Fibroblast of gingiva (primary cell): ENCODE data around the gene DAAM1.
A peak's percentile ranks its signal among the peaks of the same experiment; 100 is the strongest.

Experiments
- DNase-seq: peaks from one replicate; pipeline ENCODE4 v3.0.0-alpha.2; 2011; ENCODE audit warnings: low read depth

Gene DAAM1

DNA sequence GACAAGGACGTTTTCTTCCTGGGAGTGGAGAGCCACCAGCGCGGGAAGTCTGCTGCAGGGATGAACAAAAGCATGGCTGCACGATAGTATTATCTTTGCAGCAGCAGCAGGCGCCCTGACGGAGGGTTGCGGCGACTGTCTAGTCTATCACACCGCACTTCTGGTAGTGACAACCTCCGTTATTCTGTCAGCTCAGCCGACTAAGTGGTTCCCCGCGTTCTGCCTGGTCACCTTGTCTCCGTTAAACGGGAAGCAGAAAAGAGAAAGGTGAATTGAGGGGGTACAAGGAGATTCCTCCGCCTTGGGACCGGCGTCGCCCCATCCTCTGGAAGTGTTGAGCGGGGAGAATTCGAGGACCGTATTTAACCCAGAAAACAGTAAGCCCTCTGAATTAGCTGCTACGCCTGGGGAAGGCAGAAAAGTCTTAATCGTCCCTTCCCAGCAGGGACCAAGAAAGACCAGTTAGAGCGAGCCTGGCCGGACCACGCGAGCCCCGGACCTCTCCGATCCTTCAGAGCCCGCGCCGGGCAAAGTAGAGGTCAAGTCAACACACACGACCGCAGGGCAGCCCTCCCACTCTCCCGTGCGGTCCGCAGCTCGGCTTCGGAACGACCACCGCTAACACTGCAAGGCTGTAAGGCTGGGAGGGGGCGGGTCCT lies 536 bp upstream of the DAAM1 start:
- no peak for DNase-seq

DNA sequence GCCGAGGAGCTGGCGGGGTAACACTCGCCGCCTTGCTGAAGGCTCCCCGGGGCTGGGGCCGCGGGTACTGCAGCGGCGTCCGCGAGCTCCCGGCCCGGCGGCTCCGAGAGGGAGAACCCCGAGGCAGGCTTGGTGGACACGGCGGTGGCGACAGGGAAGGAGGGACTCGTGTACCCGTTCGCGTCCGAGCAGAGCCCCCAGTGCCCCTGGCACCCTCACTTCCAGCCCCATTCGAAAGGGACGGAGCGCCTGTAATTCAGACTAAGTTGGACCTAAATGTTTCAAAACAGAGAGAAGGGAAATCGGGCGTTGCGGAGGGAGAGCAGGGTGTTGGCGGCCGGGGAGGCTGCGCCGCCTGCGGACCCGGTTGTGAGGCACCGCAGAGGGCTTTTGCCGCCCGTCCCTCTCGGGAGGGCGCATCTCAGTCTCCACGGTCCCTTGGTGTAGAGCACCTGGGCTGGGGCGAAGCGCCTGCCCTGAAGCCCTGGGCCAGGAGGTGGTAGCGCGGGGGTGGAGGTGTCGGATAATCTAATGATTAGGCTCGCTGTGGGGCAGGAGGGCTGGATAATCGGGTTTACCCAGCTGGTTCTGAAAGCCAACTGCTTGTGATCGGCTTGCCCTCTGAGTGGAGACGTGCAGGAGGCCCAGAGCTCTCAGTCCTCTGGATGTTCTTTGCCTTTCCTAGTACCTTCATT lies 771 bp downstream of the DAAM1 start:
- DNase-seq, result peak; percentile 1

DNA sequence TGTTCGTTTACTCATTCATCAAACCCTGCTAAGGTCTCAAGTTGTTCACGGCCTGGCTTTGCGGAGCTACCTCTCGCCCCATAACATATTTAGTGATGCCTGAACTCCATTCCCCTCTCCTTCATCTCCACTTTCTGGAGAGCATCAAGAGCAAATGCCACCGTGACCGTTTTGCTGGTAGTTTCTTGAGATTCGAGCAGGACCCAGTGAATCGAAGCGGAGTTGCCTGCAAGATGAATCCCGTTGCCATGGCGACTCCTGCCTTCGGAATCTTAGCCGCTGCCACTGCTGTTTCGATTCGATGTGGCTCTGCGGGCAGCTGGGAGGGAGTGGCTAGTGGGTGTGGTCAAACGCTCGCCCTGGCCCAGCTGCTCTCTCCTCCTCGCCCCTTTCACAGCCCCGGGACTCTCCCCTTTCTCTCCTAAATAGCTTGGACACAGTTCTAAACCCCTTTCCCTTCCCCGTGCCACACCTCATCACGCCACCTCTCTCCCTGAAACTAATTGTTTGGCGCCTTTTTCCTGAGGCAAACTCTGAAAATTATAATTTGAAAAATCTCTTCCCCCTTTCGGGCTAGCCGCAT lies 1.4 kb downstream of the DAAM1 start:
- peak; percentile 91 for DNase-seq

DNA sequence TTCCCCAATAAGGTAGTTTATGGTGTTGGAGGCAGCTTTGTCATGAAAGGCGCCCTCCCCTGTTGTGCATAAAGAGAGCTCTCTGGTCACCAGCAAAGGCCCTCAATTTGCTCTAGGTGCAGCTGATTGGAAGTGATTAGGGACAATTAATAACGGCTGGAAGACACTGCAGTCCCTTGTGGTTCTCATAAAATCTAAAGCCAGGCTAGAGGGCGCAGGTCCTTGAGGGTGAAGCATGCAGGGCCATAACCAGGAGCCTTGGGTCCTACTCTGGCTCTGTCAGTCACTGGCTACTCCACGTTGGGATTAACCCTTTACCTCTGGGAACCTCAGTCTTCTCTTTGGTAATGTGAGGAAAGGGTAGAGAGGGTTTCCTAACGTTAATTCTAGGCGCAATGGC lies 1.9 kb downstream of the DAAM1 start:
- DNase-seq, result peak; percentile 6

DNA sequence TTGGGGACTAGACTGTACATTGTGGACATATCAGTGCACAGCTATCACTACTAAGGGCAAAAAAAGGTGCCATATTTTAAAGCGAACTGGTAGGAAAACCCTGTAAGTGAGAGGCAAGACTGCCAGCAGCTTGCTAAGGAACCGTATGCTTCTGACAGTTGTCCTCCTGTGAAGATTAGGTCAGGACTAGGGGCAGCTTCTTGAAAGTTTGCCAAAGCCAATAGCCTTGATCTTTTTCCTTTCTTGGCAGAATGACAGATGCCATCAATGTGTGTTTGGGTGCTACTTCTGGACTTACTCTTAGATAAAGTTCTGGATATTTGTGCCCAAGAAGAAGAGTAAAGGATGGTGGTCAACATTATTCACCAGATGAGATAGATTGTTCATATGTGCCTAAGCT lies 7.4 kb downstream of the DAAM1 start:
- DNase-seq, result no peak

DNA sequence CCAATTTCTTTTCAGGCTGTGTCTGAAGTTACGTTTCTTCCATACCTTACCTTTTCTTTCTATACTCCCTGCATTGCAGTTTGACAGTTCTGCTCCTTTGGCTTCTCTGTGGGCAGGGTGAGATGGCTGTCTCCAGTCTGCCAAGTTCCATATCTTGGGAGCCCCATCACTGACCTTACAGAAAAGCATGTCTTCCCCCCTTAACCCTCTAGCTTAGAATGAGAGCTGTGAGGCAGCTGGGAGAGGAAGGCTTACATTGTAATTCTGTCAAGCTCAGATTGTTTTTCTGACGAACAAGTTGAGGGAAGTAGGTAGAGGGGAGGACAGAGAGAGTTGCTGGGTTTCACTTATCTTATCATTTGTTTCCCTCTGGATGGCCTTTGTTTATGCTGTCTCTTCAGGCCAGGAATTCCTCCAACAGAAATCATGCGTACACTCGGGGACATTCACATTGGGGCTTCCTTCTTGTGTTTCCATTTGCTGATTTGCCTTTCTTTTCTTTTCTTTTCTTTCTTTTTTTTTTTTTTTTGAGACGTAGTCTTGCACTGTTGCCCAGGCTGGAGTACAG lies 9.3 kb downstream of the DAAM1 start:
- no peak for DNase-seq

DNA sequence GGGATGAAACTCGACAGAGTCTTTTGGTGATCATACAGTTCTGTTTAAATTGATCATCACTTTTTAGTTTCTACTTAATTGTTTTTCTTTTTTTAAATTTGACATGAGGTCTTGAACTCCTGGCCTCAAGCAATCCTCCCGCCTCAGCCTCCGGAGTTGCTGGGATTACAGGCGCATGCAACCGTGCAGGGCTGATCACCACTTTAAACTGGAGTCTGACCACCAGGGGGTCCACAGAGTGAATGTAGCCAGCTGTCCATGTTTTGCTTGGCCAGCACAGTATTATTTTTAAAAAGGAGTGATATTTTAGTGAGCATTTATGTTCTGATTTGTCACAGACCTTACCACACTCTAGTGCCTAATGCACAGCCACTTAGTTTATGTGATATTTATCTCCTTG lies 10.7 kb downstream of the DAAM1 start:
- DNase-seq, result no peak

DNA sequence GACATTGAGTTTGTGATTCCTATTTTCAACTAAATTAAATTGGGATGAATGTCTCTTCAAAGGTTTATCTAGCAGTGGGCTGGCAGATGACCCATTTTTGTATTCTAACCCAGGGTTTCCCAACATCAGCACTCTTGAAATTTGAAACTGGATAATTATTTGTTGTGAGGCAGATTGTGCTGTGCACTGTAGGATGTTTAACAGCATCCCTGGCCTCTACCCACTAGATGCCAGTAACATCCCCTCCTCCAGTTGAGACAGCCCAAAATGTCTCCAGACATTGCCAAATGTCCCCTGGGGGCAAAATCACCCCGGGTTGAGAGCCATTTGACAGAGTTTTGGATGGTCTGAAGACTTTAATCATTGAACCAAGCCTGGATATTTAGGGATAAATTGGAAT lies 11.1 kb downstream of the DAAM1 start:
- peak; percentile 63 for DNase-seq

DNA sequence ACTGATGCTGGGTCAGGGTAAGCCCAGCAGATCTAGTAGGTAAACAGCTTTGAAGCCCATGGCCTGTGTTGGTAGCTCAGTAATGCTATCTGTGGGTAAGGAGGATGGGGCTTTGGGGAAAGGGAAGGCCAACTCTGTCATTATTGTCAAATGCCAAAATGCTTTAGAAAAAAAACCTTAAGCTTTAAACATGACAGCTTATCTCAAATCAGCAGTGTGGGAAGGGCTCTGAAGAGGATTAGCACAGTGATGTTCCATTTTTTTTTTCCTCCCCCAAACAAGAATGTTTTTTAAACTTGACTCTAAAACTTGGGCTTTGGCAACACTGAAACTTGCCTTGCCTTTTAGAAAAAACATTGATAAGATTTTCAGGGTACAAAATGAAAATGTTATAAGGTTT lies 11.7 kb downstream of the DAAM1 start:
- DNase-seq, result no peak

DNA sequence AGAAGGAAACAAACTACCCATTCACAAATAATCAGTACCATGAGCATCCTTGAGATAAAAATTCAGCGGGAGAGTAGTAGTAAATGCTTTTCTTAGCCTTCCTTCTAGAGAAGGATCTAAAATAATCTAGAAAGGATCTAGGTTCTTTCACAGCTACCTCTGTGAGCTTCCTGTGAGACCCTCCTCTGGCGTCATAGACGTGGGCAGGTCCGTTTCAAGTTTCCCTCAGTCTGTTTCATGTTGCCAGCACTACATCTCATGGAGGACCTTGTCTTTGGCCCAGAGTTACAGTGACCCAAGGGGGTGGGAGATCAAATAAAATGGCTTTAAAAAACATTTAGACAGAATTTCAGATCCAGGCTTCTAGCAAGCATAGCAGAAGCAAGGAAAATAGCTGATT lies 13.6 kb downstream of the DAAM1 start:
- no peak for DNase-seq

DNA sequence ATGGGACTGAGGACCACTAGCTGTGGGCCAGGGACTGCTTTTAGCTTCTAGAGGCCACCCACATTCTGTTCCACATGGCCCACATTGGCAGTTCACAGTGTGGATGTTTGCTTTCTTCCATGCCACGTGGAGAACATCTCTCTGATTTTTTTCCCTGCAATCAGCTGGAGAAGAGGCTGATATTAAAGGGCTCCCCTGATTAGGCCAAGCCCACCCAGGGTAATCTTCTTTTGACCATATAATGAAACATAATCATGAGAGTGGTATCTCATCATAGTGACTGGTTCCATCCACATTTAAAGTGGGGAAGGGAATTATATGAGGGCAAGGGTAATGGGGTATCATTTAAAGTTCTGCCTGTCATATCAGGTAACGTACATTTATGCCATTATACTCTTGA lies 15.8 kb downstream of the DAAM1 start:
- no peak for DNase-seq

DNA sequence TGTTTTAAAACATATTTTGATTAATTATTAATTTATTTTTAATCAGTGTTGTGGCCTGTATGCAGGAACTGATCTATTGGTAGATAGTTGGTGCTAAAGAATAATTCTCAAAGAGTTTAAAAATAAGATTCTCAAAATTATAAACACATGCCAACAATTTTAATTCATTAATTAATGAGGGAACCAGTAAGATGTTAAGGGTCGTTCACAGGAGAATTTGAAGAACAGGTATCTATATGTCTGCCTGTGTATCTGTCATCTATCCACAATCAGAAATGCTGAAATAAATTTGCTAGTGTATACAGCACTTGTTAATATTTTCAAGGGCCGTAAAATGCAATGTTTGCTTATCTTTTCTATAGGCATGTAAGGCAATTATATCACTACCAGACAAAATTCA lies 18.4 kb downstream of the DAAM1 start:
- no peak for DNase-seq

DNA sequence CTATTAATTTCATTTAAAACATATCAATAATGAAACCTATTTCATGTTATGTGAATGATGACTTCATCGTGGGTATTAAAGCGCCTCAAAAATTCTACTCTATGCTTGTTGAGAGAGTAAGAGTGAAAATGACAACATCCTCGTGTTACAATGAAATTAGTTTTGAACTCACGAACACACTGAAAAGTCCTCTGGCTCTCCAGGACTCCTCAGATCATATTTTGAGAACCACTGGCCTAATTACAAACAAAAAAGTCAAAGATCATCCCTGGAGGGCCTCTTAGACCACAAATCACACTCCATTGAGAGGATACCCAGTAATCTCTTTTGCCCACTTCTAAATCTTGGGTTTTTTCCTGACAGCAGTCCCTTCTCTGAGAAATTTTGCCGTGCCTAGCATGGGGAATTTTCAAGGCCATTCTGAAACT lies 19.1 kb downstream of the DAAM1 start:
- no peak for DNase-seq

DNA sequence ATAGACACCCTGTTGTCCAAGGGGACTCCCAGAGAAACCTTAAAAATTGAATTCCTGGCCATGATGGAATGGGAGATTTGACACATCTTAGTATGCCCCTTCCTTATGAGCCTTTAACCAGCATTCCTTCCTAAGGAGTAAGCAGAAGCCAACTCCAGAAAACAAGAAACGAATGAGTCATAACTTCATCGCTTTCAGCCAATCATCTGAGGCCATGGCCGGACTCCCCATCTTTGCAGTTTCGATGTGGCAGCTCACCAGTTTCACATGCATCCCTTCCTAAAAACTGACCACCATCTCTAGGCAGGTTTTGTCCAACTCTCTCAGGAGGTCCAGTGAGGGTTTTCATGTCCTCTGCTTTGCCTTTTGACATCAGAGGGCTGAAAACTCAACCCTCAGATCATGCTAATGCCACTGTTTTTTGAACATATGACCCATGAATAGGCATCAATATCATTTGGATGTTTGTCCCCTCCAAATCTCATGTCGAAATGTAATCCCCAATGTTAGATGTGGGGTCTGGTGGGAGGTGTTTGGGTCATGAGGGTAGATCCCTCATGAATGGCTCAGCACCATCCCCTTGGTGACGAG lies 19.9 kb downstream of the DAAM1 start:
- no peak for DNase-seq

DNA sequence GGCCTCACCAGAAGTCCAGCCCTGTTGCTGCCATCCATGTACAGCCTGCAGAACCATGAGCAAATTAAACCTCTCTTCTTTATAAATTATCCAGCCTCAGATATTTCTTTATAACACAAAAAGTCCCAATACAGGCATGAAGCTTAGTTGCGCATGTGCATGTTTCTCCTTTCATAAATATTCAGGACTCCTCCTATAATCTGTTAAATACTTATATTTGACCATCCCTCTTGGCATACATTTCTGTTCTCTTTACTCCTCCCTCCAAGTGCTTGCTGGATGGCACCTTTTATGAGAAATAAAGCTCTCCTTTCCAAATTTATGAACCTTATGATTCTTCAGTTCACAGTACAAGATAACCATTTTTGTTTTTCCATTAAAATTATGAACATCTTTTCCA lies 20.5 kb downstream of the DAAM1 start:
- DNase-seq, result no peak

DNA sequence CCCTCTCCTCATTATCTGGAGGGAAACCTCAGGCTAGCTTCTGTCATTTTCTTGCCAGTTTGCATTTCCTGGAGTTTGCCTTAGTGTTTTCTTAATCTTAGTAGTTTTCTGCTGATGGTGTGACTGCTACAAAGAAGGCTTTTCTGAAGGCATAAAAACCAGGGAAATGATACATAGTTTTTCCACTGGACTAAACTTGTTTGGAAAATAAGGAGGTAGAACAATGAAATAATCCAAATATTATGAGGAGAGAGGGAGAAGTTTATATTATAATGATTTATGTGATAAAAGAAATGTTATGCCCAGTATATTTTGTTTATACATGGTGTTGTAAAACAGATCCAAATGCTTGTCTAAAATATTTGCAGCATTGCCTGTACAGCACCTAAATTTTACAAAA lies 22.2 kb downstream of the DAAM1 start:
- no peak for DNase-seq

DNA sequence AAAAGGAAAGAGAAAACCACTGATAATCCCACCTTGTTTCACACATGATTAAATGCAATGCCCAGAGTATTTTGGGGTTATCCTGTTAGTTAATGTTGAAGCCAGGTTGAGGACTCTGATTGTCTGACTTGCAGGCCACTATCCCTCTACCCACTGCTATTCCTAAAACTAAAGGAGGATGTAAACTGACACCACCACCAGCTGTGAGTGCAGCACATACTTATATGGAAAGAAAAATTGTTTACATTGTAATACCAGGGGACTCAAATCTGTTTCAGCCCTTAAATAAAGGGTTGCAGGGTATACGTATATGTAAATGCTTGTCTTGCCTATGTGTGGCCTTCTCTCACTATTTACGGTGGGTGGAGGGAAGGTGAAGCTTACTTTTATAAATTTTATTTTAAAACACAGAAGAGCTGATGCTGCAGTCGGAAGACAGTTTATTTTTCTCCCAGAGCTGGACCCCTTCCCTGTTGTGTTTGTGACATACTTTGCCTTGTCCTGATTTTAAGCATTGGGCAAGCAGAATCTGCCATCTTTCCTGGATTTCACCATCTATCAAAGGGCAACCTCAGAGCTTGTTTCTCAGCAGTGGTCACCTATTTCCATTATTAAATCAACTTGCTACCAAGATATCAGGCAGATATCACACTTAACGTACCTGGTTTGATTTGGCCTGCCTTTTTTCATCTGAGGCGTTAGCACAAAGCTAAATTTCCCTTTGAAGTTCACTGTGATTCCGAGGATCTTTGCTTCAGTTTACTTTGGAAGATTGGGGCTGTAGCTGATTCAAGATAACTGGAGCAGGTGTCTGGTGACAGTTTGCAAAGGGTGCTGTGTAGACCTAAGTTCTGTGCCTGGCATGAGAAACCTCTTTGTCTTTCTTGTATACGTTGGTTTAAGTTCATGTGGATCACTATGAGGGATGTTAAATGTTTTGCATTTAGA lies 25.2 kb downstream of the DAAM1 start:
- peak; percentile 4 for DNase-seq

DNA sequence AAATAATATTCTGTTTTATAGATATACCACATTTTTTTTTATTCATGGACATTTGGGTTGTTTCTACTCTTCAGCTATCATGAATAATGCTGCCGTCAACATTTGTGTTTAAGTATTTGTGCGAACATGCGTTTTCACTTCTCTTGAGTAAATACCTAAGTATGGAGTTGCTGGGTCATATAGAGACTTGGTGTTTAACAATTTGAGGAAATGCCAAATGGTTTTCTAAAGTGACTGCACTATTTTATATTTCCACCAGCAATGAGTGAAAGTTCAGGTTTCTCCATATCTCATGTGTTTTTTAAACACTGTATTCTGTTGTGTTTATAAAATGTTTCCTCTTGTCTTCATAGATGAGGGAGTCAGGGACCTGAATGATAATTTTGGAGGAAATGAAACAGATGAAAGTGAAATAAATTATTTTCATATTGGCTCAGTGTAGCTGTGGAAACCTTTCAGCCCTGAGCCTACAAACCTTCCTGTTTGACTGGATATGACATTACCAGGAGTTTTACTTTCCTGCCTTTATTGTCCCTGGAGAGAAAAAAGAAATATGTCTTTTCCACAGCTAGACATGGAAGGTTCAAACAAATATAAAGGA lies 26.3 kb downstream of the DAAM1 start:
- DNase-seq, result no peak

DNA sequence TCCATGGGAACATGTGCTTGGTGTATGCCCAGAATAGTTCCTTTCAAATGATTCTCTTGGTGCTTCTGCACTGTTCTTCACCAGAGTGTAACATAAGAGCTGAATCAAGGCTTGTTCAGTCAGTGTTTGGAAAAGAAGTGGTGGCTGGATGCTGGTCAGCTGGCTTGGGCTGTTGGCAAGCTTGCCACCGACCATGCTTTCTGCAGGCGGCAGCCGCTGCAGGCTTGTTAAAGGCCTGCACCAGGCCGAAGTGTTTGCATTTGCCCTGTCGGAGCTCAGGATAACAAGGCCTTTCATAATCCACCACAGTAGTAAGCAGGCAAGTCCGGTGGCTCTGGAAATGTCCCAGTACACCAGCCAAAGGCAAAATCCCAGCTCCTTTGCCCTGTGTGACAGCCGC lies 26.9 kb downstream of the DAAM1 start:
- DNase-seq, result peak; percentile 94

DNA sequence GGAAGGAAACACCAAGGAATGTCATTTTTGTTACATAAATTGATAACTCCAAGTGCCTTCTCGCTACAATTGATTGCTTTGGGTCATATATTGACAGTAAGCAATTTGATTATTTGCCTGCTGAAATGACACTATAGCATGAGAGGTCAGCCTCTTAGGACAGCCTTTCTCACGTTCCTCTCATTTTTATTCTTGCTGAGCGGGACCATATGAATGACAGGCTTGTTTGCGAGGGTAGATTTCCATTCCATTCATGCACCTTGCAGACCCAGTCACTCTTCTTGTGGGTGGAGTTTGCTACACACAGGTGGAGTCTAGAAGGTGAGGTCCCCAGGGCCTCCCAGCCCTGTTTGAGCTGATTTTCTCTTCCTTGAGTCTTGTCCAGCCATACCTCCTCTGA lies 27.3 kb downstream of the DAAM1 start:
- DNase-seq, result no peak

DNA sequence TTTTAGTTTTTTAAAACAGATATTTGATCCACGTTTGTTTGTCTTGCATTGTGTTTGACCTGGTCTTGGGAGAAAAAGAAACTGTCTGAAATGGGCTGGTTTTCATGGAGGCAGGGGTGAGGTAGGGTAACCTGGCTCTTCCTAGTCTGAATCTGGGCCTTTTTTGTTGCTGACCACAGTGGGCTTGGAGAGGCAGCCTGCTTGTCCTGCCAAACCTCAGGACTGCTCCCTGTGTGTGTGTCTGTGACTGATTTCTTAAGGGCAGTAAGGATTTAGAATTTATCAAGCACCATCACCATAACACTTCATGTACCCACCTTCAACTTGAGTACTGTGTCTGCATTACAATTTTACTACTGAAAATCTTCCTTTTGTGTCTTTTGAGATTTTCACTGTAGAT lies 28.5 kb downstream of the DAAM1 start:
- no peak for DNase-seq
